HEK293 (cell line): Measurements from ENCODE around the gene ABCF2.

Experiments used
- CTCF ChIA-PET: fragments of 350-600 bp; formaldehyde crosslinking; extraction: SDS; loops from one replicate; lab custom pipeline; 2021; ENCODE audit warnings: antibody characterized with exemption; lab: Yijun Ruan, JAX
- POLR2A ChIA-PET: fragments of 300-600 bp; formaldehyde crosslinking; extraction: SDS; loops from one replicate; lab custom pipeline; 2020; ENCODE audit warnings: antibody characterized with exemption, inconsistent platforms; lab: Yijun Ruan, JAX
- H3K27ac ChIP-seq: fragments of 200-500 bp; sonication (Bioruptor generic); 2 replicates; pipeline ENCODE4 v1.5.1; 2014; ENCODE audit warnings: low read depth, low read length, control low read depth, inconsistent platforms; ENCODE audit errors: extremely low read depth
- H3K36me3 ChIP-seq, 2 experiments: fragments of 200-500 bp in 1 of 2; sonication (Bioruptor generic) in 1 of 2; 1 replicate in 1 of 2; 2 replicates in 1 of 2; pipeline ENCODE4 v1.5.1; 2014 to 2017; ENCODE audit warnings: inconsistent platforms in 2 of 2, low read length in 2 of 2; ENCODE audit not compliant: control insufficient read depth in 2 of 2, insufficient read depth in 1 of 2
- H3K4me1 ChIP-seq: fragments of 200-500 bp; sonication (Bioruptor generic); 2 replicates; pipeline ENCODE4 v1.5.1; 2014; ENCODE audit warnings: mild to moderate bottlenecking, low read length, inconsistent platforms; ENCODE audit not compliant: control insufficient read depth, insufficient read depth
- H3K4me3 ChIP-seq: 2 replicates; pipeline ENCODE4 v1.5.1; 2011; ENCODE audit warnings: low read depth, mild to moderate bottlenecking, control low read depth, low read length, moderate library complexity
- H3K9me3 ChIP-seq: fragments of 200-500 bp; sonication (Bioruptor generic); 2 replicates; pipeline ENCODE4 v1.5.1; 2014; ENCODE audit warnings: low read depth, low read length, inconsistent platforms; ENCODE audit not compliant: control insufficient read depth, insufficient read depth
- BCL6B ChIP-seq: fragments of 450-650 bp; formaldehyde crosslinking; IDR thresholded peaks from 2 replicates; pipeline ENCODE4 v1.5.1; 2017; ENCODE audit warnings: missing biosample characterization, missing genetic modification characterization
- CTCF ChIP-seq: fragments of 450-650 bp; formaldehyde crosslinking; IDR thresholded peaks from 2 replicates; pipeline ENCODE4 v1.5.1; 2016; ENCODE audit warnings: missing biosample characterization, missing genetic modification characterization
- PBX3 ChIP-seq: sonication (generic); formaldehyde crosslinking; IDR thresholded peaks from 2 replicates; pipeline ENCODE4 v1.8.1; 2022; ENCODE audit warnings: mild to moderate bottlenecking, moderate library complexity, missing genetic modification reagents
- PRDM1 ChIP-seq: fragments of 450-650 bp; formaldehyde crosslinking; IDR thresholded peaks from 2 replicates; pipeline ENCODE4; 2016; ENCODE audit warnings: missing biosample characterization, missing genetic modification characterization
- PRDM4 ChIP-seq: fragments of 450-650 bp; formaldehyde crosslinking; IDR thresholded peaks from 2 replicates; pipeline ENCODE4 v1.5.1; 2017; ENCODE audit warnings: missing biosample characterization, missing genetic modification characterization
- REST ChIP-seq: fragments of 450-650 bp; formaldehyde crosslinking; IDR thresholded peaks from 2 replicates; pipeline ENCODE4 v1.5.1; 2016; ENCODE audit warnings: missing biosample characterization, missing genetic modification characterization
- SP7 ChIP-seq: fragments of 450-650 bp; formaldehyde crosslinking; IDR thresholded peaks from 2 replicates; pipeline ENCODE4 v1.5.1; 2016; ENCODE audit warnings: missing biosample characterization, missing genetic modification characterization
- ZBTB44 ChIP-seq: fragments of 450-650 bp; IDR thresholded peaks from 2 replicates; pipeline ENCODE4 v1.5.1; 2018; ENCODE audit warnings: missing biosample characterization, mild to moderate bottlenecking, missing genetic modification characterization
- ZFP41 ChIP-seq: fragments of 450-650 bp; formaldehyde crosslinking; IDR thresholded peaks from 2 replicates; pipeline ENCODE4 v1.5.1; 2016; ENCODE audit warnings: missing biosample characterization, missing genetic modification characterization, borderline replicate concordance
- ZNF133 ChIP-seq: fragments of 450-650 bp; formaldehyde crosslinking; IDR thresholded peaks from 2 replicates; pipeline ENCODE4 v1.5.1; 2016; ENCODE audit warnings: missing biosample characterization, missing genetic modification characterization
- ZNF23 ChIP-seq: fragments of 450-650 bp; formaldehyde crosslinking; IDR thresholded peaks from 2 replicates; pipeline ENCODE4 v1.5.1; 2016; ENCODE audit warnings: missing biosample characterization, missing genetic modification characterization, borderline replicate concordance
- ZNF404 ChIP-seq: fragments of 450-650 bp; formaldehyde crosslinking; IDR thresholded peaks from 2 replicates; pipeline ENCODE4 v1.5.1; 2017; ENCODE audit warnings: missing biosample characterization, missing genetic modification characterization
- ZNF561 ChIP-seq: fragments of 450-650 bp; IDR thresholded peaks from 2 replicates; pipeline ENCODE4 v1.5.1; 2018; ENCODE audit warnings: missing biosample characterization, missing genetic modification characterization, borderline replicate concordance
- ZNF600 ChIP-seq: fragments of 450-650 bp; formaldehyde crosslinking; IDR thresholded peaks from 2 replicates; pipeline ENCODE4 v1.5.1; 2016; ENCODE audit warnings: missing biosample characterization, missing genetic modification characterization

ABCF2 gene

GRCh38 chr7:151209588-151209987 lies 17.4 kb downstream of the ABCF2 start (continued):
- TF ChIP-seq REST (tag by site-specific recombination) = no peak
- no peak for TF ChIP-seq SP7

- Histone ChIP-seq H3K9me3 (no peaks in the 10 kb centered on the region), H3K4me3 (no peak overlapping the region), H3K4me1 (no peaks in the 10 kb centered on the region), H3K27ac (no peak overlapping the region), H3K36me3 (peaks cover 0 to 20% of the 10 kb centered on the region in 2 experiments; a peak in 1 of 3 replicates)
- no peak for TF ChIP-seq ZNF404 (tag by site-specific recombination)
- TF ChIP-seq ZNF600 (tag by site-specific recombination) = 0 out of 2 replicates have a peak, but pooled peaks have one; percentile 16
- POLR2A ChIA-PET = interaction anchor here (3.6 kb wide), 1 partner anchor 19 kb away, joined by 15 read pairs; the partner anchor contains the start of gene ABCF2
- CTCF ChIA-PET = interaction anchor here (0.7 to 1.4 kb wide), 3 partner anchors 33 to 40 kb away, joined by 3 to 11 read pairs (median 6); partner anchors contain the start of gene GBX1
Observed at GRCh38 chr7:151208253-151208862, 18.6 kb downstream of the ABCF2 start.

- no peak for TF ChIP-seq PBX3 (CRISPR knock-in tag)
- no peak for TF ChIP-seq ZNF23 (tag by site-specific recombination)
- TF ChIP-seq ZNF561 = no peak
- TF ChIP-seq, all 188 proteins: peak for 0
- H3K27ac ChIP-seq = no peak overlapping the region
- CTCF ChIA-PET = interaction anchor here (0.6 to 1.4 kb wide), 4 partner anchors 29 to 40 kb away, joined by 3 to 11 read pairs (median 4); partner anchors contain the start of gene GBX1
- H3K36me3 ChIP-seq = peaks cover 0 to 14% of the 10 kb centered on the region in 2 experiments; a peak in 1 of 3 replicates
- POLR2A ChIA-PET = interaction anchor here (3.6 kb wide), 1 partner anchor 19 kb away, joined by 15 read pairs; the partner anchor contains the start of gene ABCF2
- H3K4me1 ChIP-seq = no peaks in the 10 kb centered on the region
- H3K9me3 ChIP-seq = no peaks in the 10 kb centered on the region
- H3K4me3 ChIP-seq = no peak overlapping the region
Observed at GRCh38 chr7:151207804-151208203, 19.2 kb downstream of the ABCF2 start.

- Histone ChIP-seq H3K4me1 (no peaks in the 10 kb centered on the region), H3K4me3 (no peak overlapping the region), H3K9me3 (no peaks in the 10 kb centered on the region), H3K27ac (no peak overlapping the region), H3K36me3 (peaks cover 0 to 10% of the 10 kb centered on the region in 2 experiments; a peak in 1 of 3 replicates)
- ChIA-PET CTCF (interaction anchor here (0.6 to 1.4 kb wide), 3 partner anchors 30 to 39 kb away, joined by 3 to 11 read pairs (median 6); partner anchors contain the start of gene GBX1), POLR2A (interaction anchor here (3.6 kb wide), 1 partner anchor 20 kb away, joined by 15 read pairs; the partner anchor contains the start of gene ABCF2)
- TF ChIP-seq PRDM1 (tag by site-specific recombination) = no peak
- 0 out of 2 replicates have a peak, but pooled peaks have one; percentile 1 for TF ChIP-seq ZBTB44 (tag by site-specific recombination)
- no peak for TF ChIP-seq ZNF133
- no peak for TF ChIP-seq ZFP41 (tag by site-specific recombination)
- peak; percentile 39; the same call in 1 of the 2 replicates for TF ChIP-seq BCL6B (tag by site-specific recombination)
- 0 out of 2 replicates have a peak, but pooled peaks have one; percentile 5 for TF ChIP-seq PRDM4 (tag by site-specific recombination)
- TF ChIP-seq CTCF (tag by site-specific recombination) = no peak
Observed at GRCh38 chr7:151207315-151207714, 19.7 kb downstream of the ABCF2 start.
